GM03348 (cell line): ENCODE data around the gene MYCBPAP.
A peak's percentile ranks its signal among the peaks of the same experiment; 100 is the strongest.
"Not testable (repeated sequence)": the region's sequence is repeated elsewhere in the genome, so short reads cannot be mapped to it uniquely, and the experiment has no call there.

Experiments
- DNase-seq: peaks from one replicate; pipeline ENCODE4 v3.0.0; 2012; ENCODE audit warnings: low spot score

MYCBPAP gene

DNA sequence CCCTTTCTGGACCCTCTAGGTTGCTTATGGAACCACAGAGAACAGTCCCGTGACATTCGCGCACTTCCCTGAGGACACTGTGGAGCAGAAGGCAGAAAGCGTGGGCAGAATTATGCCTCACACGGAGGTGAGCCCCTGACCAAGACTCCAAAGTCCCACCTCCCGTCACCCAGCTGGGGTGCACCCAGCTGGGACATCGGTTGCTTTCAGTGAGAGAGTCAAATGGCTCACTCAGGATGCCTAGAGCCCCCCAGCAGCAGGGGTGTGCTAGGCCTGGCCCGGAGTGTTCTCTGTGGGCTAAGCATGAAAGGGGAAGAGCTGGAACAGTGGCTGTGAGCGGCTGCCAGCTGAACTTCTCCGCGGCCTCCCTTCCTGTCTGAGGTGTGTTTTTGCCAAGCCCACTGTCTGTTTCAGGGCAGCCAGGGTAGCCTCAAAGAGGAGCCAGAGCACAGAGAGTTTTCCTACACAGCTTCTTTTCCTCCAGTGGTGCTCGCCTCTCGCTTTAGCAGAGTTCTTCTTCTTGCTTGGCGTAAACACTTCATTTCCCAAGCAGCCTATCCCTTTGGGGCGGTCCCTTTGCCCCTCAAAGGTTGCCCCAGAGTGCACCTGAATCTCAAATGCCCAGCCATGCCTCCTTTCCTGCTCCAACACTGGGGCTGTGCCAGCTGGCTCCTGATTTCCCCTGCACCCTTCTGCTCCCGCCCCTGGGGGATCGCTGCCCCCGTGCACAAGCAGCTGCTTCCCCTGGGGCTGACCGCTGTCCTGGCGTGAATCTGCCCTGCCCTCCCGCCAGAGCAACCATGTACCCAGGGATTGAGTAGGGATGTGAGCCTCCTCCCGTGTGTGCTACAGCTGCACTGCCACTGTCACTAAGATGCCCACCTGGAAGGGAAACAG, 37.0 kb upstream of the MYCBPAP start:
- no peak for DNase-seq

DNA sequence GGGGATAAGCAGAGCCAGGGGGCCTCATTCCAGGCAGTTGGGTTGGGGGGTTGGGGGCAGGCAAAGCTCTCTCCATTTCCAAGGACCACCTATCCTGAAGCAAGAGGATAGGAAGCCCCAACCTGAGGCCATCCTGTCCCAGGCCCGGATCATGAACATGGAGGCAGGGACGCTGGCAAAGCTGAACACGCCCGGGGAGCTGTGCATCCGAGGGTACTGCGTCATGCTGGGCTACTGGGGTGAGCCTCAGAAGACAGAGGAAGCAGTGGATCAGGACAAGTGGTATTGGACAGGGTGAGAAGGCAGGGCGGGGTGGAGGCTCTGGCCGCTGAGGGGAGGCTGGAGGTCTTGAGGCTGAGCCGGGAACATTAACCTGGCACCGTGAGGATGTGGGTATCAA, 36.0 kb upstream of the MYCBPAP start:
- DNase-seq, result no peak

- peak; percentile 48 for DNase-seq
Observed at GRCh38 chr17:50472761-50473161, 35.5 kb upstream of the MYCBPAP start.

GRCh38 chr17:50473901-50474300, 34.3 kb upstream of the MYCBPAP start:
- no peak for DNase-seq

- DNase-seq, result no peak
Observed at GRCh38 chr17:50474523-50474922, 33.7 kb upstream of the MYCBPAP start.

- no peak for DNase-seq
Observed at GRCh38 chr17:50475362-50475761, 32.9 kb upstream of the MYCBPAP start.

DNA sequence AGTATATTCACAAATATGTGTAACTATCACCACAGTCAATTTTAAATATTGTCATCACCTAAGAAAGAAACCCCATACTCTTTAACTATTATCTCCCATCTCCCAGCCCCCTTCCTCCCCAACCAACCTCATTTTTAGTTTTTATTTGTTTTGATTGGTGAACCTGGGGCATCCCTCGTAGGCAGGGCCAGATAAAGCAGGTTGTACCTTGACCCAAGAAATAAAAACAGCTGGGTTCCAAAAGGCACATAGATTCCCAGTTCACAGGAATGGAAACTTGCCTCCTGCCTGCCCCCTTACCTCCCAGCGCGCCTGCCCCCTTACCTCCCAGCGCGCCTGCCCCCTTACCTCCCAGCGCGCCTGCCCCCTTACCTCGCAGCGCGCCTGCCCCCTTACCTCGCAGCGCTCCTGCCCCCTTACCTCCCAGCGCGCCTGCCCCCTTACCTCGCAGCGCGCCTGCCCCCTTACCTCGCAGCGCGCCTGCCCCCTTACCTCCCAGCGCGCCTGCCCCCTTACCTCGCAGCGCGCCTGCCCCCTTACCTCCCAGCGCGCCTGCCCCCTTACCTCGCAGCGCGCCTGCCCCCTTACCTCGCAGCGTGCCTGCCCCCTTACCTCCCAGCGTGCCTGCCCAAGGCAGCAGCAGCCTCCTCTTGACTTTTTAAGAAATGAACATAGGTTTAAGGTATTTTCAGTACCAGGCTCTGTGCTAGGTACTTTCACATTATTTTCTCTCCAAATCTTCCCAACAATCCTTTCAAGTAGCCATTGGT, 32.3 kb upstream of the MYCBPAP start:
- DNase-seq, result not testable (repeated sequence)

DNA sequence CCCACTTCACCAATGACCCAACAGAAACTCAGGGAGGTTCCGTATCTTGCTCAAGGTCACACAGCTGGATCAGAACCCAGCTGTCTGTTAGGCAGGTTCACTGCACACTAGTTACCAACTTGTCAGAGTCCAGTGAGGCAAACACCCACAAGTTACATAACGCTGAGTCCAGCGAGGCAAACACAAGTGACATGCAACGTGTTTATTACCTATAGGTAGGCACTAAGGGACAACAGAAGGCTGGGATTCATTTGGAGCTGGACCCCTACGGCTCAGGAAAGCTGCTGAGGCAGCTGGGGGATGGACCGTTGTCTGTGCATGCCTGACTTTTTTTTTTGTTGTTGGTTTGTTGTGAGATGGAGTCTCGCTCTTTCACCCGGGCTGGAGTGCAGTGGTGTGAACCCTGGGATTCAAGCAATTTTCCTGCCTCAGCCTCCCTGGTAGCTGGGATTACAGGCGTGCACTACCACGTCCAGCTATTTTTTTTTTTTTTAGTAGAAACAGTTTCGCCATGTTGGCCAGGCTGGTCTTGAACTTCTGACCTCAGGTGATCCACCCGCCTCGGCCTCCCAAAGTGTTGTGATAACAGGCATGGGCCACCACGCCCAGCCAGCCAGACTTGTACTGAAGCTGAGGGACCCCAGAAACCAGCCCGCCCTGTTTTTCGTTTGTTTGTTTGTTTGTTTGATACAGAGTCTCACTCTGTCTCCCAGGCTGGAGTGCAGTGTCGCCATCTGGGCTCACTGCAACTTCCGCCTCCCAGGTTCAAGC, 31.5 kb upstream of the MYCBPAP start:
- DNase-seq, result no peak

- DNase-seq, result no peak
Observed at GRCh38 chr17:50477976-50478375, 30.3 kb upstream of the MYCBPAP start.

GRCh38 chr17:50478391-50479381, 29.6 kb upstream of the MYCBPAP start, which contains the start of gene RSAD1:
TSS of gene RSAD1 (plus strand) at chr17:50478860. CDS start at chr17:50478885, 25 bp downstream.
- DNase-seq, result peak; percentile 95

- peak; percentile 90 for DNase-seq
Observed at GRCh38 chr17:50479522-50480141, 28.6 kb upstream of the MYCBPAP start.

DNA sequence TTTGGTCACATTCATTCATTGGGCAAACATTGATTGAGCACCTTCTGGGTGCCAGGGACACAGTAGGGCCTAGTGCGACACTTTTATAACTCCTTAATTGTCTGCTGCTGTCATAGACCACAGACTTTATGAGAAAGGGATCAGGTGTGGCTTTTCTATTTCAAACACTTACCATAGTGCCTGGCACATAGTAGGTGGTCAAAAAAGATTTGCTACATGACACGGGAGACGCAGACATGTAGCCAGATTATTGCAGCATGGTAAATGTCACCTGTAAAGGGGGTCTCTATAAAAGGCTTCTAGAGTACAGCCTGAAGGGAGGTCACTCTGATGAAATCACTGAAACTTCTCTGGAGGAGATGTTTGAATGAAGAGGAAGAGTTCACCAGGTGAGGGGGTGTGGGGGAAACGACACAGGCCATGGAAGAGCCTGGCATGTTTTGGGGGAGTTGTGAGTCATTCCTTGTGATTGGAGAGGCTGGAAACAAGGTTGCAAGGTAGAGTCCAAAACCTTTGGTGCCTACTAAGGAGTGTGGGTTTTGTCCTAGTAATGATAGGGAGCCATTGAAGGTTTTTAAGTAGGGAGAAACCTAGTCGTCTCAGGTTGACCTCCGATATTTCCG, 28.0 kb upstream of the MYCBPAP start:
- no peak for DNase-seq

DNA sequence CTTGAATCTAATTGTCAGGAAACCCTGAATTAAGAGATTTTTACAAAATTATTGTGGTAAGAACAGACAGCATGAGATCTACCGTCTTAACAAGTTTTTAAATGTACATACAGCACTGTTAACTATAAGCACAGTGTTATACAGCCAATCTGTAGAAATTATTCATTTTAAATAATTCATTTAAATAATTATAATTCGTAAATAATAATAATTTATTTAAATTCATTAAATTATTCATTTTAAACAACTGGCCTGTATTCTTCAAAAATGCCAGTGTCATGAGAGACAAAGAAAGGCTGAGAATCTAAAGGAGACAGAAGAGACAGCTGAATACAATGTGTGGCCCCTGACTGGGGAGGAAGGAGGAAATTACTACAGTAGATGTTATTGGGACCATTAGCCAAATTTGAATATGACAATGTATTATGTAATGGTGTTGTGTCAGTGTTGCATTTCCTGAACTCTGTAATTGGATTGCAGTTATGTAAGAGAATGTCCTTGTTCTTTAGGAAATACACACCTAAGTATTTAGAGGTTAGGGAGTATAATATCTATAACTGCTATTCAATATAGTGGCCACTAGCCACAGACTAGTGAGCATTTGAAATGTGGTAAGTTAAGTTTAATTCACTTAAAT, 27.3 kb upstream of the MYCBPAP start:
- DNase-seq, result no peak

GRCh38 chr17:50481648-50482047, 26.6 kb upstream of the MYCBPAP start:
- DNase-seq, result no peak

DNA sequence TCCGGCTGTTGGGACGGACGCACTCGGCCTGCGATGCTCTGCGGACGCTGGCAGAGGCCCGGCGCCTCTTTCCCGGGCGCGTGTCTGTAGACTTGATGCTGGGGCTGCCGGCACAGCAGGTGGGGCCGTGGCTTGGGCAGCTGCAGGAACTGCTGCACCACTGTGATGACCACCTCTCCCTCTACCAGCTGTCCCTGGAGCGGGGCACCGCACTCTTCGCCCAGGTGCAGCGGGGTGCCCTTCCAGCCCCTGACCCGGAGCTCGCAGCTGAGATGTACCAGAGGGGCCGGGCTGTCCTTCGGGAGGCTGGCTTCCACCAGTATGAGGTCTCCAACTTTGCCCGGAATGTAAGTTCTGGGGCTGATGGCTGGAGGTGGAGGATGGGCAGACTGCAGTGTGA, 26.1 kb upstream of the MYCBPAP start:
- DNase-seq, result no peak

DNA sequence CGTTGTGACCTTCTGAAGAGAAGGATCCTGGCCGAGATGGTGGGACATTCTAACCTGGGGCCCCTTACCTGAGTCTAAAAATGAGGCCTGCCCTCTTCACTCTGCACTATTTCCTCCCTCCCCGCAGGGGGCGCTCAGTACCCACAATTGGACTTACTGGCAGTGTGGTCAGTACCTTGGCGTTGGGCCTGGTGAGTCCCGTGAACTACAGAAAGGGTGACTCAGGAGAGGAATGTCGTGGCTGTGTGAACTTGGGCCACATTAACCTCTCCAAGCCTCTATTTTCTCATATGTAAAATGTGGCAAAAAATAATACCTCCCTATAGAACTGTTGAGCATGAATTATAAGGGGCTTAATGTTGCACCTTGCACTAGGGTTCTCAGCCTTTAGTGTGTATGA, 25.7 kb upstream of the MYCBPAP start:
- peak; percentile 91 for DNase-seq

DNA sequence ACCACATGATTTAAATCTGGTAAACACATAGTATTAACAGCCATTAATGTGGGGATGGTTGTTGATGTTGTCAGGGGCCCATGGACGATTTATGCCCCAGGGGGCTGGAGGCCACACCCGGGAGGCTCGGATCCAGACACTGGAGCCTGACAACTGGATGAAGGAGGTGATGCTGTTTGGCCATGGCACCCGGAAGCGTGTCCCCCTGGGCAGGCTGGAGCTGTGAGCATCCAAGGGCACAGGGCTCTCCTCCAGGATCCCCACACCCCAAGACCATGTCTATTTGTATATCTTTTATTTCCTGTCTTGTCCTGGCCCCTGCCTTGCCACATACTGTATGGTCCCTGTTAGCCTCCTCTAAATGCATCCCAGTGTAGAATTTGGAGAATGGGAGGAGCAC, 25.0 kb upstream of the MYCBPAP start:
- DNase-seq, result no peak

DNA sequence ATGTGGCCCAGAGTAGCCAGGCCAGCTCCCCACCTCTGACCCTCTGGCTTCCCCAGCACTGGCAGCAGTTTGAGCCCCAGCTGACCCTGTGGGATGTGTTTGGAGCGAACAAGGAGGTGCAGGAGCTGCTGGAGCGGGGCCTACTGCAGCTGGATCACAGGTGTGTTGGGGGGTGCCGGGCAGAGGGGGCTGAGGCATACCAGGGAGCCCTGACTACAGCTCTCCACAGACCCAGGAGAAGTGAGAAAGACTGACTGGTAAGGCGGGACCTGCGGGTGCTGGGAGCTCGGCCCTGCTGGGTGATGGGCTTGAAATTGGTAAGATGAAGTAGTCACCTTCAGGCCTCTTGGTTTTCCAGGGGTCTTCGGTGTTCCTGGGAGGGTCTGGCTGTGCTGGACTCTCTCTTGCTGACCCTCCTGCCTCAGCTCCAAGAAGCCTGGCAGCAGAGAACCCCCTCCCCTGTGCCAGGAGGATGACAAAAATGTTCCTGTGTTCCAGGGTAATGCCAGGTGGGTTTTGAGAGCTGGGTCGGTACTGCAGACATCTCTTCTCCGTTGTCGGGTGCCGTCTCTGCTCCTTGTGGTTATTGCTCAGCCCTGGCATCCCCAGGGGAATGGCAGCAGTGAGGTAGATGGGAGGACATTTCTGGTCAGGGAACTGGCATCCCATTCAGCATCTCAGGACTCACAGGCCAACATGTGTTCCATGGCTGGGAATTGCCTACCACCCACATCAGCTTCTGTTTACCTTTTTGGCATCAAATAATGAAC, 23.7 kb upstream of the MYCBPAP start:
- no peak for DNase-seq
